Kidney (tissue), 14 donors: ENCODE data around the gene AUP1. TPM values are rescaled to one million over a fixed set of nuclear protein-coding genes. Genes with fewer than 3 reads are reported as not detected.

ENCODE experiments used
- DNase-seq, 5 donors: peaks; one replicate each; pipeline ENCODE4 v3.0.0-alpha.2; 2013 to 2020
- FAIRE-seq: peaks from 2 replicates; lab custom pipeline; 2012; peaks lifted over from hg19 to GRCh38; lab: Jason Lieb, UNC
- H3K27ac ChIP-seq, 2 donors: one replicate each; pipeline ENCODE4 v1.7.0; 2013; ENCODE audit warnings: low read depth in 2 of 2, low read length in 2 of 2, inconsistent platforms in 1 of 2
- H3K27me3 ChIP-seq: one replicate; pipeline ENCODE4 v1.7.1; 2013; ENCODE audit warnings: low read length, inconsistent platforms; ENCODE audit not compliant: control insufficient read depth, insufficient read depth
- H3K36me3 ChIP-seq, 3 donors: one replicate each; pipeline versions ENCODE4 v1.7.0 to v1.7.1; 2013; ENCODE audit warnings: low read length in 3 of 3, control low read depth in 1 of 3, inconsistent platforms in 1 of 3; ENCODE audit not compliant: insufficient read depth in 3 of 3, control insufficient read depth in 2 of 3
- H3K4me1 ChIP-seq, 3 donors: one replicate each; pipeline versions ENCODE4 v1.7.0 to v1.7.1; 2013; ENCODE audit warnings: low read length in 3 of 3, inconsistent platforms in 1 of 3, low read depth in 1 of 3; ENCODE audit not compliant: control insufficient read depth in 2 of 3, insufficient read depth in 2 of 3
- H3K4me3 ChIP-seq, 3 donors: one replicate each; pipeline versions ENCODE4 v1.7.0 to v1.8.1; 2013; ENCODE audit warnings: low read length in 3 of 3, control low read depth in 1 of 3, inconsistent platforms in 1 of 3
- H3K9ac ChIP-seq, 3 donors: one replicate each; pipeline versions ENCODE4 v1.7.0 to v1.7.1; 2013; ENCODE audit warnings: low read length in 3 of 3, control low read depth in 1 of 3, inconsistent platforms in 1 of 3
- H3K9me3 ChIP-seq, 3 donors: one replicate each; pipeline versions ENCODE4 v1.7.0 to v1.7.1; 2013; ENCODE audit warnings: low read length in 3 of 3, control low read depth in 1 of 3, inconsistent platforms in 1 of 3; ENCODE audit not compliant: control insufficient read depth in 2 of 3, insufficient read depth in 1 of 3
- CTCF ChIP-seq: IDR thresholded peaks from 3 replicates; pipeline ENCODE4 v1.5.1; 2012; ENCODE audit warnings: mild to moderate bottlenecking, moderate library complexity, borderline replicate concordance; ENCODE audit not compliant: insufficient read depth; ENCODE audit errors: extremely low read depth
- intact Hi-C: fragments of 100-400 bp; cut with DNase I; formaldehyde crosslinking; loops from one replicate; pipeline ENCODE4 v1.11.1; 2022
- polyA plus RNA-seq: library from polyadenylated mRNA; stranded (reverse); fragments of 350-450 nt; fragmentation: Illumina TruSeq; extraction: RNeasy Lipid Tissue Mini Kit (QIAGEN cat#74804); gene quantifications from one replicate; pipeline ENCODE4 v1.2.3, GENCODE V29; 2014; ENCODE audit warnings: low read depth, low replicate concordance; ENCODE audit not compliant: insufficient read depth
- total RNA-seq: library from RNA; stranded (reverse); fragmentation: NEBNext Ultra II Directional; extraction: Animal tissue kit (Norgen Biotek cat#: 25700); gene quantifications from one replicate; pipeline ENCODE4 v1.2.1, GENCODE V29; 2021
- donor health status: control.
- donor health status: control.
- donor health status: control.
- donor health status: control.
- donor health status: control.
- donor health status: DM: yes; HTN: yes; CAD: no.
- donor health status: Normal renal cell carcinoma (clear cell type).

Gene AUP1
- total and polyA plus RNA-seq, 2 donors from 2014 or later, result 91.0 to 130 TPM

- Histone ChIP-seq H3K27ac (no peak overlapping the region), H3K9ac (no peak overlapping the region), H3K4me3 (no peak overlapping the region), H3K27me3 (peaks cover 62% of the 10 kb centered on the region), H3K9me3 (no peaks in the 10 kb centered on the region), H3K4me1 (peaks cover 0 to 5% (median 0%) of the 10 kb centered on the region in 3 donors), H3K36me3 (no peaks in the 10 kb centered on the region)
- DNase-seq (peak in 3 of 5 donors; percentile 16 to 70 (median 59)), FAIRE-seq (no peak)
- no peak for TF ChIP-seq CTCF
- intact Hi-C loops, result no loop called here
Observed at GRCh38 chr2:74512744-74513604, 16.5 kb downstream of the AUP1 start.

GRCh38 chr2:74511104-74511989, 18.2 kb downstream of the AUP1 start:
- FAIRE-seq (no peak), DNase-seq (no peak)
- Histone ChIP-seq H3K27me3 (peaks cover 48% of the 10 kb centered on the region), H3K4me1 (peaks cover 0 to 11% (median 6%) of the 10 kb centered on the region in 3 donors), H3K36me3 (no peaks in the 10 kb centered on the region), H3K9me3 (no peaks in the 10 kb centered on the region), H3K27ac (no peak overlapping the region), H3K9ac (no peak overlapping the region), H3K4me3 (no peak overlapping the region)
- intact Hi-C loops, result no loop called here
- no peak for TF ChIP-seq CTCF

- H3K36me3 ChIP-seq, result peaks cover 2 to 8% (median 6%) of the 10 kb centered on the region in 3 donors
- peaks cover 0 to 14% (median 12%) of the 10 kb centered on the region in 3 donors for H3K4me1 ChIP-seq
- H3K9me3 ChIP-seq, result no peaks in the 10 kb centered on the region
- FAIRE-seq (no peak), DNase-seq (no peak)
- no peak for TF ChIP-seq CTCF
- no peak overlapping the region for H3K9ac ChIP-seq
- intact Hi-C loops, result no loop called here
- no peak overlapping the region for H3K27ac ChIP-seq
- no peak overlapping the region for H3K4me3 ChIP-seq
- peaks cover 47% of the 10 kb centered on the region for H3K27me3 ChIP-seq
Observed at GRCh38 chr2:74510272-74510671, 19.2 kb downstream of the AUP1 start.
